ENCODE data around the gene ZNF248.

- TF ChIP-seq CTCF (IDR thresholded peaks at IDR 0.05): no peak
- TF ChIP-seq EZH2phosphoT487 (IDR thresholded peaks at IDR 0.05): no peak
These were observed 14.3 kb upstream of the ZNF248 start for GRCh38 chr10:37871568-37872251.

Data from neural progenitor cell (in vitro differentiated cells).